Middle frontal gyrus (tissue), 1 donor: ENCODE data around the gene LRRC74A.

Experiments
- DNase-seq: peaks from one replicate; pipeline ENCODE4 v3.0.0-alpha.2; 2015; ENCODE audit warnings: low spot score; ENCODE audit errors: extremely low spot score

The LRRC74A gene

GRCh38 chr14:76846331-76847047, 20.3 kb downstream of the LRRC74A start:
- no peak for DNase-seq

GRCh38 chr14:76848879-76849278, 22.7 kb downstream of the LRRC74A start:
- DNase-seq: no peak

DNA sequence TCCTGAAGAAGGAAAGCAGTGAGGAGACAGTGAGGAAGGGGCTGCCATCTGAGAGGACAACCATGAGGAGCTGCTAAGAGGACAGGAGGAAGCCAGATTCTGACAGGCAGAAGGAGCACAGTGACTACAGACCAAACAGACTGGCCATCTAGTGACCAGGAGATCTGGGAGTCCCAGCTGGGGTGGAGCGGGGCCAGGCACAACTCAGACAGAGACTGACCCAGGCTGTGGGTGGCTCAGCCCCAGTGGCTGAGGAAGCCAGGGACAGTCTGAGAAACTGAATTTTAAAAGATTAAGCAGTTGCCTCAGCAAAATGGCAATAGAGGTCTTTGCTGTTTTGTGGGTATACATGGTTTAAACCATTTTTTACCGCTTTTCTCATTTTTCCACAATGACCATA, 28.9 kb downstream of the LRRC74A start:
- DNase-seq: no peak

DNA sequence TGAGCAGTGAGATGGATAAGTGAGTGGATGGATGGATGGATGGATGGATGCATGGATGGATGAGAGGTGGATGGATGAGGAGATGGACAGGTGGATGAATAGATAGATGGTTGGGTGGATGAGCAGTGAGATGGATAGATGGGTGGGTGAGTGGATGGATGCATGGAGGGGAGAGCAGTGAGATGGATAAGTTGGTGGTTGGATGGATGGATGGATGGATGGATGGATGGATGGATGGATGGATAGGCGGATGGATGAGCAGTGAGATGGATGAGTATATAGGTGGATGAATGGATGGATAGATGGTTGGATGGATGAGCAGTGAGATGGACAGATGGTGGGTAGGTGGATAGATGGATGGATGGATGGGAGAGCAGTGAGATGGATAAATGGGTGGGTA, 30.6 kb downstream of the LRRC74A start:
- DNase-seq: no peak

DNA sequence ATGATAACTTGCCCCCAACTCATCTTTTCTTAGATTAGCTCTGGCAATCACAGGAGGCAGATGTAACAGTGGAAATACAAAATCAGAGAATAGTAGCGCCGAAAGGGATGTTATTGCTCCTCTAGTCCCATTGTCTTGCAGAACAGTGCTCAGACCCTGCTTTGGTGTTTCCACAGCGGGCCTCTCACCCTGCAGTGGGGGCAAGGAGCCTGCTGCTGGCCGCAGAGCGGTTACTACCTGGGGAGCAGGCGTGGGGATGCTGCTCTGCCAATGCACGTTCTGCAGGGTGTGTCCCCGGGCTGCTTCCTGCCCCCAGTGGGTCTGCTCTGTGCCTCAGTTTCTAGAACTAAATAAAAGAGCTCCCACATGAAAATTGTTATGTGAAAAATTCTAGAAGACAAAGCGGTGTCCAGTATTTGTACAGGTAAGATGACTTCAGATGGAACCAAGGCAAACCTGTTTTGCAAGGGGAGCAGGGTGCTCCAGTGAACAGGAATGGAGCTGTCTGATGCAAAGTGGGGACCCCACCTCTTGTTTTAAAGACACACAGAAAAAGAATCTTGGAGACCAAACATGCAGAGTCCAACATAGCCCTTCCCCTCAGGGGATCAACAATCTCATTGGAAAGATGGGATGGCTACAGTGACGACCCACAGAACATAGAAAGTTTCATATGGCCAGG, 35.5 kb downstream of the LRRC74A start:
- DNase-seq: no peak

- no peak for DNase-seq
Measured at GRCh38 chr14:76862546-76863282, 36.5 kb downstream of the LRRC74A start.

GRCh38 chr14:76863724-76864407, 37.7 kb downstream of the LRRC74A start:
- DNase-seq: no peak

DNA sequence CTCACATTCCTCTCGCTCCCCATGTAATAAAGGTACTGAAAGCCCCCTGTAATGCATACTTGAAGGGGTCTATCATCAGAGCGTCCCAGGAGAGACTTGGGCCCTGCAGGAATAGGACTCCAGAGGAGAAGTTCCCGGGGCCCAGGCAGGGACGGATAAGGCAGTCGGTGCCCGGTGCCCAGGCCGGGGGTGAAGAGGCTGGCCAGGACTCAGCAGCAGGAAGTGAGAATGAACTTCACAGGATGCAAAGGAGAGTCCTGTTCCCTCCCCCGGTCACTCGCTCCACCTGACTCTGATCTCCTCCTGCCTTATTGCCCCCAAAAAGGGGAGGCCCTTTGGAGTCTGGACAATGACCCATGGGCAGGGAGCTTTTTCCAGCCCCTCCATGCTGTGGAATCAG, 40.2 kb downstream of the LRRC74A start:
- DNase-seq: no peak

DNA sequence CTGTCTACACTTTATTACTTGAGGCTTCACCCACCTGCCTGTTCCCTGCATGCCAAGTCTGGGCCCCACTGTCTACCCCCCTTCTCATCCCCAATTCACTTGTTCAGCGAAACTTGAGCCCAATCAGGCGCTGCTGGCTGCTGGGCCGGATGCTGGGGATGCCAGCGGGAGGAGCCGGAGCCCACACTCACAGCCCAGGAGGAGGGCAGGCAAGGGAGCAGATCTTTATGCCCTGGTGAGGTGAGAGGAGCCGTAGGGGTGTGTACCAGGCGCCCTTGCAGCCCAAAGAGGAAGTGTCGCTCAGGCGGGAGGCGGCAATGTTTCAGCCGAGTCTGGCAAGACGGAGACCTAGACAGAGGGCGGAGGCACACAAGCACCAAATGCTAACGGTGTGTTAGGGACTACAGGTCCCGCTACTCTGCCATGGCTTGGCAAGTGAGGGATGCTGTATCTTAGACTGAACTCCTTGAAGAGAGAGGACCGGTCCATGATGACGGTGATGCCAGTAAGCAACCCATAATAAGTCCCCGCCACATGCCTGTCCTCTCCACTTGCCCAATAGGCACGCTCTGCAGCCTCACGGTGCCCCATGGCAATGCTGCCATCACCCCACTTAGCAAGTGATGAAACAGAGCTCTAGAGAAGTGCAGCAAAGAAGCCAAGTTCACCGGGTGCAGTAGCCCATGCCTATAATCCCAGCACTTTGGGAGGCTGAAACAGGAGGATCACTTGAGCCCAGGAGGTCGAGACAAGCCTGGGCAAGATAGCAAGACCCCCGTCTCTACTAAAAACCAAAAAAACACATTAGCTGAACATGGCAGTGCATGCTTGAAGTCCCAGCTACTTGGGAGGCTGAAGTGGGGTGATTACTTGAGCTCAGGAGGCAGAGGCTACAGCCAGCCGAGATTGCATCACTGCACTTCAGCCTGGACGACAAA, 41.6 kb downstream of the LRRC74A start:
- DNase-seq: no peak

- DNase-seq: no peak
Measured at GRCh38 chr14:76868454-76869170, 42.4 kb downstream of the LRRC74A start.

GRCh38 chr14:76870166-76870565, 44.0 kb downstream of the LRRC74A start:
- DNase-seq: no peak

DNA sequence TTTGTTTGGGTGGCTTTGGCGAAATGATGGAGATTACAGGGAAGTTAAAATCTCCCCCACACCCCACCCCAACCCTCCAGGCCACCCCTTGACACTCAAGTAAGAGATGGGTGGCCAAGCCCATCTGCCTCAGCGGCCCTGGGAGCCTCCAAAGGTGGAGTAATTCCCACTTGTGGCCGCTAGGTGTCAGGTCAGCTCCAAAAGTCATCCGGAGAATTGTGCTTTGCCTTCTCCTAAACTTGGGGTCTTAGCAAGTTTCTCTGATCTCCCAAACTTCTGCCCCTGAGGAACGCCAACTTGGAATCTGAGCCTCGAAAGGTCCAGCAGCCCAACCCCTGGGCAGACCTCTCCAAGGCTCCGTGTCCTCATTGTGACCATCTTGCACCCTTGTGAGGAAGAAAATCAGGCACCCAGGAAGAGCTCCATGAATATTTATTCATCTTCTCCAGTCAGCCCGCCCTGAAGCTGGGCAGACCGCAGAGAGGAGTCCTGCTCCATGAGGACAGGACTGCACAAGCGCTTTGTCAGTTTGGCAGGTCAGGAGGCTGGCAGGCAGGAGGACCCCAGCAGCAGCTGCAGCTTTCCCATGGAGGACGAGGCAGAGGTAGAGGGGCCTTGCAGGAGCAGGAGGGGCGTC, 46.7 kb downstream of the LRRC74A start:
- DNase-seq: peak; percentile 50

DNA sequence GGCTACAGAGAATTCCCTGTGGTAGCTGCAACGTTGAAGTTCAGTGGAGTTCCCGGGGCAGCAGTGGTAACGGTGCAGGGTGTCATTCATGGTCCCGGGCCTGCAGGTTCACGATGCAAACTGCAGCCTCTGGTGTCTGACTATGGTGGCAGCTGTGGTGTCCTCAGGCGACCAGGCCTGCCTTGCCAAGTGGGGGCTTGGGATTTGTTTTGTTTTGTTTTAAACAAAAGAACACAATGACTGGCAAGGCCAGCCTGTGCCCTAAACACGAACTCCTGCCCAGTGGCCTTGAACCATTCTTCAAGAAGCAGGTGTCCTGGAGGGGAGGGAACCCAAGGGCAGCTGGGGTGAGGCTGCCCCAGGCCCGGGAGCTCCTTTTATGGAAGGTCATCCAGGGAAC, 48.5 kb downstream of the LRRC74A start:
- DNase-seq: no peak

DNA sequence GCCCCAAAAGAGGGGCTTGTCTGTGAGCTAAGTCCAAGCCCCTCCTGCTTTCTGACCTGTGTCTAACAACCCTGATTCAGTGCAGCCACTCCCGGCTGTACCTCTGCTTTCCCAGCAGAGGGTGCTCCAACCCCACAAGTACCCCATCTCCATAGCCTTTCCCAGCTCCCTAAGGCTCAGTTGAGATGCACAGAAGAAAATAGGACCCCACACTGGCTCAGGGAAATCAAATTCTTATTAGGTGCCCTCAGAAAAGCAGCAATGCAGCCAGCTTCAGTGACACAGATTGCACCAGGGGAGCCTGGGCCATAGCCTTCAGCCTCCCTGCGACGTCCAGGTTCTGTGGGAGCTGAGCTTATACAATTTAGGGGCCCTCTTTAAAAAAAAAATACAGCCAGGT, 49.9 kb downstream of the LRRC74A start:
- DNase-seq: peak; percentile 61

DNA sequence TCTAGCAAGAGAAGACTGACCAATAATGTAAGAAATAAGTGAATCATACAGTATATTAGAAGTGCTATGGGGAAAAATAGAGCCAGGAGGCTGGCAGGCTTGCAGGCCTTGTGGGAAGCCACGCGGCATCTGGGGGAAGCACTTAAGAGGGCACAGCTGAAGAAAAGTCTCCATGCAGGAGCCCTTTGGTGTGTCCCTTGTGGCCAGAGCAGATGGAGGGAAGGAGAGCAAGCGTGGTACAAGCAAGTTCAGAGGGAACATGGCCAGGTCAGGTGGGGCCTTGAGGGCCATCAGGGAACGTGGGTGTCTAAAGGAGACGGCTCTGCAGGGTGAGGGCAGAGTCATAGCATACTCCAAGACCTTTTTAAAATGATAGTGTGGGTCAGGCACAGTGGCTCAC, 51.7 kb downstream of the LRRC74A start:
- DNase-seq: no peak

DNA sequence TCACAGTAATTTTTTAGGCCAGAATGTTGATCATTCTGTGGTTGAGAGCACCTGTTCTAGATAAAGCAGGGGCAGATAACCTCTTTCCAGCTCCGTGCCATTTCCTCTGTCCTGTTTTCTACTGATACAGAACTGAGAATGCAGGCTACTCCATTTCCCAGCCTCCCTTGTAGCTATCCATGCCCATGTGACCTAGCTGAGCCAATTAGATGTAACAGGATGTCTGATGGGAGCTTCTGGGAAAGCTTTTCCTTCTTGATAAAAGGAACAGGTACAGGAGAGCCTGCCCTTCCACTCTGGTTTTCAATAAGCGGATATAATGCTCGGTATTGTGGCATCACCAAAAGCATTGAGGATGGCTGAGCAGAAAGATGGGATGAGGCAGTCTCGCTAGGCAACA, 54.2 kb downstream of the LRRC74A start:
- DNase-seq: no peak

- DNase-seq: no peak
Measured at GRCh38 chr14:76881348-76881747, 55.1 kb downstream of the LRRC74A start.

GRCh38 chr14:76882651-76883050, 56.4 kb downstream of the LRRC74A start:
- no peak for DNase-seq

GRCh38 chr14:76883447-76883846, 57.2 kb downstream of the LRRC74A start:
- no peak for DNase-seq

GRCh38 chr14:76884394-76884793, 58.2 kb downstream of the LRRC74A start:
- DNase-seq: no peak
